HepG2 (cell line): Measurements from ENCODE around the gene GABRA4. TPM values are rescaled to one million over a fixed set of nuclear protein-coding genes. Genes with fewer than 3 reads are reported as not detected.

ENCODE experiments used
- ATAC-seq: fragments of 200-7000 bp; cut with Tn5 transposase; 3 replicates; pipeline ENCODE4 v1.9.1; 2020; ENCODE audit warnings: mild to moderate bottlenecking, moderate library complexity
- BruUV-seq: library from RNA; stranded (reverse); fragments of 400-500 nt; replicated peaks from 2 replicates; lab custom pipeline; 2021; lab: Mats Ljungman, UMichigan
- CTCF ChIA-PET: fragments of 300-600 bp; formaldehyde crosslinking; extraction: SDS; loops from one replicate; lab custom pipeline; 2021; ENCODE audit warnings: low total read pairs, inconsistent platforms, low intra/inter-chr PET ratio; lab: Yijun Ruan, JAX
- POLR2A ChIA-PET: fragments of 350-600 bp; sonication (Branson Sonifier 250); formaldehyde crosslinking; loops from one replicate; lab custom pipeline; 2020; ENCODE audit warnings: antibody characterized with exemption, inconsistent platforms; lab: Yijun Ruan, JAX
- DNase-seq: peaks from one replicate; pipeline ENCODE4 v3.0.0-alpha.2; 2015; ENCODE audit warnings: low spot score
- FAIRE-seq: peaks from 3 replicates; lab custom pipeline; 2011; peaks lifted over from hg19 to GRCh38; lab: Jason Lieb, UNC
- H2AFZ ChIP-seq: one replicate; pipeline ENCODE4 v1.6.1; 2011; ENCODE audit warnings: low read length, inconsistent platforms
- H3K27ac ChIP-seq: fragments of 300-600 bp; 3 replicates; pipeline ENCODE4 v1.8.0; 2011; ENCODE audit warnings: mixed run types, mild to moderate bottlenecking, mixed read lengths, low read length, inconsistent platforms; ENCODE audit not compliant: insufficient read depth; ENCODE audit errors: extremely low read length
- H3K27me3 ChIP-seq, 2 experiments: fragments of 200-600 bp in 1 of 2; 2 replicates in 1 of 2; 3 replicates in 1 of 2; pipeline versions ENCODE4 v1.6.0 to v1.8.0; 2011; ENCODE audit warnings: low read length in 2 of 2, mild to moderate bottlenecking in 2 of 2, moderate library complexity in 2 of 2, inconsistent platforms in 1 of 2; ENCODE audit not compliant: insufficient read depth in 2 of 2, control insufficient read depth in 1 of 2
- H3K36me3 ChIP-seq, 2 experiments: fragments of 200-600 bp in 1 of 2; replicated peaks in 1 of 2; 2 replicates in 1 of 2; 3 replicates in 1 of 2; pipeline versions ENCODE4 v1.5.1 to v1.8.0; 2011; ENCODE audit warnings: low read length in 2 of 2, inconsistent platforms in 1 of 2; ENCODE audit not compliant: insufficient read depth in 2 of 2, control insufficient read depth in 1 of 2
- H3K4me1 ChIP-seq: 2 replicates; pipeline ENCODE4 v1.5.1; 2012; ENCODE audit warnings: low read length, inconsistent platforms; ENCODE audit not compliant: insufficient read depth
- H3K4me2 ChIP-seq: 2 replicates; pipeline ENCODE4 v1.6.0; 2011; ENCODE audit warnings: low read depth, low read length, inconsistent platforms
- H3K4me3 ChIP-seq, 3 experiments: fragments of 200-600 bp in 1 of 3; sonication (generic), shearing (Covaris generic) in 1 of 3; replicated peaks in 1 of 3; 2 replicates each; pipeline ENCODE4 v1.5.1; 2011 to 2016; ENCODE audit warnings: low read length in 3 of 3, inconsistent platforms in 2 of 3, low read depth in 2 of 3, mild to moderate bottlenecking in 2 of 3, control low read depth in 1 of 3, mixed read lengths in 1 of 3; ENCODE audit not compliant: insufficient read depth in 1 of 3
- H3K79me2 ChIP-seq: one replicate; pipeline ENCODE4 v1.6.1; 2011; ENCODE audit warnings: low read length, inconsistent platforms; ENCODE audit not compliant: insufficient read depth
- H3K9ac ChIP-seq: 2 replicates; pipeline ENCODE4 v1.6.0; 2011; ENCODE audit warnings: mild to moderate bottlenecking, low read depth, low read length, inconsistent platforms; ENCODE audit not compliant: insufficient read depth
- H3K9me3 ChIP-seq: 2 replicates; pipeline ENCODE4 v1.5.1; 2012; ENCODE audit warnings: mild to moderate bottlenecking, low read length
- H4K20me1 ChIP-seq: 2 replicates; pipeline ENCODE4 v1.6.0; 2011; ENCODE audit warnings: inconsistent platforms, mild to moderate bottlenecking, low read length, moderate library complexity; ENCODE audit not compliant: insufficient read depth
- CTCF ChIP-seq: sonication (generic); formaldehyde crosslinking; IDR thresholded peaks from 2 replicates; pipeline ENCODE4 v1.5.0; 2020; ENCODE audit warnings: mild to moderate bottlenecking, missing genetic modification reagents, moderate library complexity
- IKZF5 ChIP-seq: IDR thresholded peaks from 2 replicates; pipeline ENCODE4 v1.6.1; 2018; ENCODE audit warnings: missing genetic modification reagents, mild to moderate bottlenecking, missing compliant biosample characterization
- KDM5B ChIP-seq: sonication (generic); formaldehyde crosslinking; IDR thresholded peaks from 2 replicates; pipeline ENCODE4 v1.4.0; 2020; ENCODE audit warnings: missing genetic modification reagents, mild to moderate bottlenecking, borderline replicate concordance
- KLF16 ChIP-seq, 2 experiments: sonication (generic) in 1 of 2; formaldehyde crosslinking in 1 of 2; IDR thresholded peaks; 2 replicates each; pipeline versions ENCODE4 v1.6.1 to v1.8.0; 2016 to 2023; ENCODE audit warnings: missing genetic modification reagents in 2 of 2, missing compliant biosample characterization in 1 of 2
- NFKBIZ ChIP-seq: IDR thresholded peaks from 2 replicates; pipeline ENCODE4 v1.6.1; 2018; ENCODE audit warnings: missing genetic modification reagents, missing compliant biosample characterization
- NR2F2 ChIP-seq: IDR thresholded peaks from 2 replicates; pipeline ENCODE4 v1.6.1; 2012; ENCODE audit warnings: low read depth, inconsistent platforms, borderline replicate concordance
- SALL2 ChIP-seq: sonication (generic); formaldehyde crosslinking; IDR thresholded peaks from 2 replicates; pipeline ENCODE4 v1.8.1; 2023; ENCODE audit warnings: mild to moderate bottlenecking, missing genetic modification reagents, inconsistent platforms
- SNAPC2 ChIP-seq: sonication (generic); formaldehyde crosslinking; IDR thresholded peaks from 2 replicates; pipeline ENCODE4 v1.8.1; 2022; ENCODE audit warnings: mild to moderate bottlenecking, missing genetic modification reagents
- STAG1 ChIP-seq: sonication (generic); formaldehyde crosslinking; IDR thresholded peaks from 2 replicates; pipeline ENCODE4 v1.4.0; 2020; ENCODE audit warnings: missing genetic modification reagents
- ZBED4 ChIP-seq: sonication (generic); formaldehyde crosslinking; IDR thresholded peaks from 2 replicates; pipeline ENCODE4 v1.4.0; 2020; ENCODE audit warnings: missing genetic modification reagents, borderline replicate concordance
- ZKSCAN8 ChIP-seq: IDR thresholded peaks from 2 replicates; pipeline ENCODE4 v1.6.1; 2016; ENCODE audit warnings: borderline replicate concordance, missing genetic modification reagents, missing compliant biosample characterization
- ZNF34 ChIP-seq: sonication (generic); formaldehyde crosslinking; IDR thresholded peaks from 2 replicates; pipeline ENCODE4 v1.4.0; 2020; ENCODE audit warnings: mild to moderate bottlenecking, missing genetic modification reagents, borderline replicate concordance
- ZNF629 ChIP-seq: sonication (generic); formaldehyde crosslinking; conservative IDR thresholded peaks from 2 replicates; pipeline ENCODE4 v1.5.0; 2020; ENCODE audit warnings: missing genetic modification reagents
- WGBS: methylation state at CpG from one replicate; pipeline ENCODE4 v1.1.6; 2017; ENCODE audit warnings: low lambda C conversion rate; 5-methylcytosine and 5-hydroxymethylcytosine counted together
- in situ Hi-C: cut with HindIII; loops from 2 replicates; pipeline ENCODE4 v1.10.0; 2017; ENCODE audit warnings: low pct_unique_long_range_greater_than_20kb; ENCODE audit not compliant: extremely low pct_ligation_motif_present
- intact Hi-C: fragments of 100-400 bp; cut with micrococcal nuclease; formaldehyde crosslinking; loops from one replicate; pipeline ENCODE4 v1.10.0; 2022; ENCODE audit not compliant: unreplicated experiment
- polyA plus RNA-seq, 8 experiments: library from polyadenylated mRNA; depleted of rRNA in 3 of 8; stranded (reverse) in 7 of 8; unstranded in 1 of 8; fragments of >200 nt; fragmentation: Illumina TruSeq in 4 of 8; extraction: Trizol in 4 of 8; gene quantifications; 2 replicates each; pipeline versions ENCODE4 v1.2.1 to v1.2.3, GENCODE V29; 2011 to 2016; ENCODE audit warnings: low read depth in 4 of 8, missing spikeins in 1 of 8, mixed read lengths in 1 of 8; ENCODE audit not compliant: insufficient read depth in 1 of 8
- total RNA-seq, 5 experiments: library from RNA; depleted of rRNA; stranded (reverse); fragments of >200 nt; fragmentation: Illumina TruSeq; extraction: Trizol; gene quantifications; 2 replicates each; pipeline ENCODE4 v1.2.3, GENCODE V29; 2016; ENCODE audit warnings: low read depth in 1 of 5
- TF ChIP-seq, protein P1 (sequence below): sonication (generic); IDR thresholded peaks from 2 replicates; pipeline ENCODE4 v1.6.1; 2016; ENCODE audit warnings: low read depth, borderline replicate concordance

Gene GABRA4
- total and polyA plus RNA-seq, 2 of the 13 experiments (the other 11 are each of a cell fraction or from before 2014, with no cell fraction given): not detected

DNA sequence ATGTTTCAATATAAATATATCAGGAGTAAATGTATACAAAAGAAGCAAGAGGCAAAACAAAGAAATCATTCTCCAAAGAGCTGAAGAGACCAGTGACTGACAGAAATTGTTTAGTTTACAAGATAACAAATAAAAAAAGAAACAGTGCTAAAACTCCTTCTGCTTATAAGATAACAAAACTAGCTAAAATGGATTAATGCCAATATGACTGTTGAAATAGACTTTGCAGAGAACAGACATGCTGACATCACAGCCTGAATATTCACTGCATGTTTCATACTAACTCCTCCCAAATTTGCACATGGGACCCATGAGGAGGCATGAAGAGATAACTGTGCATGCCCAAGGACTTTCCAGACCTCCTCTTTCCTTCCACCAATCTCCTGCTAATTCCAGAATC is 6.2 kb upstream of the GABRA4 start (continued):
- TF ChIP-seq ZBED4 (CRISPR knock-in tag) (no peak), STAG1 (CRISPR knock-in tag) (no peak), IKZF5 (CRISPR knock-in tag) (no peak), NFKBIZ (CRISPR knock-in tag) (no peak)

GRCh38 chr4:46994007-46994405 is 625 bp upstream of the GABRA4 start:
- in situ Hi-C loops: no loop called here

More at GRCh38 chr4:46994007-46994405, 625 bp upstream of the GABRA4 start:
- no TSS peak for BruUV-seq
- TF ChIP-seq SNAPC2 (CRISPR knock-in tag): no peak
- TF ChIP-seq NR2F2: no peak
- TF ChIP-seq ZNF34 (CRISPR knock-in tag): no peak
- TF ChIP-seq KLF16 (CRISPR knock-in tag; IDR thresholded peaks at IDR 0.05): no peak
- TF ChIP-seq KDM5B (CRISPR knock-in tag): no peak
- TF ChIP-seq, protein P1, sequence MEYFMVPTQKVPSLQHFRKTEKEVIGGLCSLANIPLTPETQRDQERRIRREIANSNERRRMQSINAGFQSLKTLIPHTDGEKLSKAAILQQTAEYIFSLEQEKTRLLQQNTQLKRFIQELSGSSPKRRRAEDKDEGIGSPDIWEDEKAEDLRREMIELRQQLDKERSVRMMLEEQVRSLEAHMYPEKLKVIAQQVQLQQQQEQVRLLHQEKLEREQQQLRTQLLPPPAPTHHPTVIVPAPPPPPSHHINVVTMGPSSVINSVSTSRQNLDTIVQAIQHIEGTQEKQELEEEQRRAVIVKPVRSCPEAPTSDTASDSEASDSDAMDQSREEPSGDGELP: no peak
- TF ChIP-seq ZNF629 (CRISPR knock-in tag): no peak
- TF ChIP-seq ZKSCAN8 (CRISPR knock-in tag): no peak
- TF ChIP-seq CTCF (CRISPR knock-in tag): no peak
- TF ChIP-seq SALL2: no peak
- Histone ChIP-seq H3K4me2 (peak overlapping the region; percentile 12; the same call in 1 of the 2 replicates), H4K20me1 (no peaks in the 10 kb centered on the region), H2AFZ (no peak overlapping the region), H3K36me3 (no peaks in the 10 kb centered on the region), H3K9ac (no peak overlapping the region), H3K27me3 (peaks cover 2 to 21% of the 10 kb centered on the region in 2 experiments; a peak in 3 of 5 replicates), H3K79me2 (no peaks in the 10 kb centered on the region), H3K4me1 (no peaks in the 10 kb centered on the region), H3K9me3 (no peaks in the 10 kb centered on the region), H3K4me3 (no peak overlapping the region), H3K27ac (no peak overlapping the region)
- CTCF ChIA-PET: no interaction called here
- intact Hi-C loops: no loop called here
- 6% methylated on average over 10 of the region's 14 CpGs for WGBS
- DNase-seq (no peak), FAIRE-seq (no peak), ATAC-seq (no peak)
- POLR2A ChIA-PET: no interaction called here
